HCT116 (cell line): ENCODE measurements around the gene CATSPERD. TPM values are rescaled to one million over a fixed set of nuclear protein-coding genes. Genes with fewer than 3 reads are reported as not detected.

Experiments
- ATAC-seq: fragments of 200-7000 bp; cut with Tn5 transposase; 2 replicates; pipeline ENCODE4 v1.9.1; 2020; ENCODE audit warnings: mild to moderate bottlenecking, moderate library complexity
- BruUV-seq: library from RNA; stranded (reverse); fragments of 400-500 nt; replicated peaks from 2 replicates; lab custom pipeline; 2021; lab: Mats Ljungman, UMichigan
- CTCF ChIA-PET: fragments of 300-600 bp; sonication (Branson Sonifier 250); formaldehyde crosslinking; loops from one replicate; lab custom pipeline; 2021; ENCODE audit warnings: antibody characterized with exemption; lab: Charles Lee
- POLR2A ChIA-PET: fragments of 300-600, 350-600 bp; sonication (Branson Sonifier 250); formaldehyde crosslinking; loops from one replicate; lab custom pipeline; 2021; ENCODE audit warnings: antibody characterized with exemption; lab: Charles Lee
- RAD21 ChIA-PET, 2 experiments: fragments of 300-600 bp; sonication (Branson Sonifier 250); formaldehyde crosslinking; loops; one replicate each; lab custom pipeline; 2023; ENCODE audit warnings: low total read pairs in 2 of 2; ENCODE audit not compliant: uncharacterized antibody in 2 of 2, unreplicated experiment in 2 of 2, low non-redundant PET in 1 of 2; lab: Charles Lee
- DNase-seq: peaks from one replicate; pipeline ENCODE4 v3.0.0-alpha.2; 2010; ENCODE audit warnings: low read depth, low spot score
- H2AFZ ChIP-seq: fragments of 200-600 bp; shearing (Covaris generic), sonication (generic); 2 replicates; pipeline ENCODE4 v1.6.1; 2017; ENCODE audit warnings: low read depth, mixed run types, mixed read lengths, antibody characterized with exemption, low read length; ENCODE audit not compliant: poor library complexity, severe bottlenecking
- H3K27ac ChIP-seq: 2 replicates; pipeline ENCODE4 v1.5.1; 2012; ENCODE audit warnings: low read depth, low read length
- H3K27me3 ChIP-seq: fragments of 200-600 bp; sonication (generic); 2 replicates; pipeline ENCODE4 v1.6.1; 2016; ENCODE audit warnings: mixed run types, low read length, mixed read lengths; ENCODE audit not compliant: insufficient read depth
- H3K36me3 ChIP-seq, 2 experiments: fragments of 200-500 bp in 1 of 2; fragments of 200-600 bp in 1 of 2; sonication (Bioruptor generic) in 1 of 2; sonication (generic) in 1 of 2; 2 replicates each; pipeline versions ENCODE4 v1.5.1 to v1.6.1; 2014 to 2016; ENCODE audit warnings: low read length in 2 of 2, inconsistent platforms in 1 of 2, mixed read lengths in 1 of 2, mixed run types in 1 of 2; ENCODE audit not compliant: insufficient read depth in 2 of 2, control insufficient read depth in 1 of 2
- H3K4me1 ChIP-seq, 2 experiments: fragments of 200-600 bp in 1 of 2; sonication (generic) in 1 of 2; 2 replicates each; pipeline versions ENCODE4 v1.5.1 to v1.6.1; 2012 to 2017; ENCODE audit warnings: low read length in 2 of 2, inconsistent platforms in 1 of 2, mild to moderate bottlenecking in 1 of 2, mixed read lengths in 1 of 2, mixed run types in 1 of 2, moderate library complexity in 1 of 2; ENCODE audit not compliant: insufficient read depth in 2 of 2, control insufficient read depth in 1 of 2
- H3K4me2 ChIP-seq: fragments of 200-600 bp; sonication (generic); 2 replicates; pipeline ENCODE4 v1.6.1; 2017; ENCODE audit warnings: mixed run types, low read length, mixed read lengths
- H3K4me3 ChIP-seq, 2 experiments: fragments of 200-600 bp in 1 of 2; sonication (generic) in 1 of 2; replicated peaks in 1 of 2; 2 replicates each; pipeline ENCODE4 v1.5.1; 2011 to 2016; ENCODE audit warnings: low read length in 2 of 2, control low read depth in 1 of 2, low read depth in 1 of 2, mild to moderate bottlenecking in 1 of 2, mixed read lengths in 1 of 2, mixed run types in 1 of 2
- H3K79me2 ChIP-seq: fragments of 200-600 bp; sonication (generic); 2 replicates; pipeline ENCODE4 v1.6.1; 2017; ENCODE audit warnings: mild to moderate bottlenecking, mixed run types, low read length, moderate library complexity, mixed read lengths; ENCODE audit not compliant: insufficient read depth
- H3K9ac ChIP-seq: fragments of 200-600 bp; sonication (generic); 2 replicates; pipeline ENCODE4 v1.6.1; 2016; ENCODE audit warnings: low read length, mixed read lengths
- H3K9me2 ChIP-seq: fragments of 200-600 bp; sonication (generic), shearing (Covaris generic); 2 replicates; pipeline ENCODE4 v1.6.1; 2017; ENCODE audit warnings: mixed run types, mild to moderate bottlenecking, moderate library complexity; ENCODE audit not compliant: insufficient read depth
- H3K9me3 ChIP-seq, 2 experiments: fragments of 200-500 bp in 1 of 2; fragments of 200-600 bp in 1 of 2; sonication (Bioruptor generic) in 1 of 2; sonication (generic) in 1 of 2; 2 replicates each; pipeline ENCODE4 v1.6.1; 2014 to 2017; ENCODE audit warnings: low read length in 2 of 2, mixed read lengths in 2 of 2, inconsistent platforms in 1 of 2, low read depth in 1 of 2, mild to moderate bottlenecking in 1 of 2, mixed run types in 1 of 2, moderate library complexity in 1 of 2; ENCODE audit not compliant: control insufficient read depth in 1 of 2, insufficient read depth in 1 of 2
- H4K20me1 ChIP-seq: fragments of 200-600 bp; sonication (generic), shearing (Covaris generic); 2 replicates; pipeline ENCODE4 v1.6.1; 2017; ENCODE audit warnings: mixed run types, mild to moderate bottlenecking, moderate library complexity; ENCODE audit not compliant: insufficient read depth
- ELF1 ChIP-seq: IDR thresholded peaks from 2 replicates; pipeline ENCODE4 v1.6.1; 2012; ENCODE audit warnings: low read depth, borderline replicate concordance
- EZH2phosphoT487 ChIP-seq: fragments of 200-600 bp; IDR thresholded peaks from 2 replicates; pipeline ENCODE4 v1.6.1; 2018; ENCODE audit warnings: antibody characterized with exemption, borderline replicate concordance
- POLR2A ChIP-seq: IDR thresholded peaks from 2 replicates; pipeline ENCODE4 v1.7.0; 2011; ENCODE audit warnings: borderline replicate concordance; ENCODE audit not compliant: insufficient read depth, insufficient read length; ENCODE audit errors: extremely low read depth
- POLR2AphosphoS5 ChIP-seq: IDR thresholded peaks from 2 replicates; pipeline ENCODE4 v1.6.1; 2011; ENCODE audit warnings: mild to moderate bottlenecking, low read depth, low read length, moderate library complexity
- RAD21 ChIP-seq: IDR thresholded peaks from 2 replicates; pipeline ENCODE4 v1.6.1; 2012; ENCODE audit warnings: low read depth, mild to moderate bottlenecking
- SIN3A ChIP-seq: IDR thresholded peaks from 2 replicates; pipeline ENCODE4 v1.6.1; 2012; ENCODE audit warnings: low read depth
- SP1 ChIP-seq: IDR thresholded peaks from 2 replicates; pipeline ENCODE4 v1.6.1; 2012; ENCODE audit warnings: low read depth
- ZFX ChIP-seq: fragments of 450-650 bp; IDR thresholded peaks from 2 replicates; pipeline ENCODE4 v1.6.1; 2017
- intact Hi-C: fragments of 100-400 bp; cut with micrococcal nuclease; formaldehyde crosslinking; loops from 2 replicates; pipeline ENCODE4 v1.10.0; 2022
- total RNA-seq: library from RNA; stranded (reverse); gene quantifications from one replicate; pipeline ENCODE4 v1.2.1, GENCODE V29; 2021; ENCODE audit not compliant: unreplicated experiment
- TF ChIP-seq, protein P1 (sequence below): IDR thresholded peaks from 2 replicates; pipeline ENCODE4 v1.6.1; 2012; ENCODE audit warnings: low read depth

Gene CATSPERD
- total RNA-seq, 1 experiment from 2014 or later = not detected

DNA sequence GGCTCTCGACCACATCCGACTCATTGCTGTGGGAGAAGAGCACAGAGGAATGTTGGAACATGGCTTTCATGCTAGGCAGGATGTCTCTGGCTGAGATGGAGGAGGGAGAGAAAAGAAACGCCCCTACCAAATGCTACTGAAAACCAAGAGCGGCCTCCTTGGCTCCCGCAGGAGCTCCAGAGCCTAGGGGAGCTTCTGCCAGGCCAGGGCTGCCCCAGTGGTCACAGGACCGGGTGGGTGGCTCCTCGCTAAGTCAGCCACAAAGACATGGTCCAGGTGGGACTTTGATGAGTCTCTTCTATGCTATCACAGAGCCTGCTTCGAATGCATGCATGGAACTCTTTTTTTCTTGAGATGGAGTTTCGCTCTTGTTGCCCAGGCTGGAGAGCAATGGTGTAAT lies 7.2 kb upstream of the CATSPERD start:
- BruUV-seq = no TSS peak
- Histone ChIP-seq H3K79me2 (peaks cover 71% of the 10 kb centered on the region), H3K9me2 (no peaks in the 10 kb centered on the region), H3K4me3 (no peak overlapping the region), H3K27ac (no peak overlapping the region), H3K4me1 (peaks cover 4 to 11% of the 10 kb centered on the region in 2 experiments), H3K9ac (no peak overlapping the region), H4K20me1 (peaks cover 5% of the 10 kb centered on the region; the same call in 1 of the 2 replicates), H3K9me3 (no peaks in the 10 kb centered on the region), H2AFZ (no peak overlapping the region), H3K4me2 (no peak overlapping the region), H3K27me3 (no peaks in the 10 kb centered on the region)
- intact Hi-C loops = no loop called here
- CTCF ChIA-PET = no interaction called here
- RAD21 ChIA-PET = no interaction called here
- no peak for ATAC-seq
- TF ChIP-seq SIN3A (no peak), POLR2A (no peak), RAD21 (no peak), POLR2AphosphoS5 (no peak), SP1 (no peak), ELF1 (no peak), EZH2phosphoT487 (no peak), ZFX (no peak)
- TF ChIP-seq, protein P1, sequence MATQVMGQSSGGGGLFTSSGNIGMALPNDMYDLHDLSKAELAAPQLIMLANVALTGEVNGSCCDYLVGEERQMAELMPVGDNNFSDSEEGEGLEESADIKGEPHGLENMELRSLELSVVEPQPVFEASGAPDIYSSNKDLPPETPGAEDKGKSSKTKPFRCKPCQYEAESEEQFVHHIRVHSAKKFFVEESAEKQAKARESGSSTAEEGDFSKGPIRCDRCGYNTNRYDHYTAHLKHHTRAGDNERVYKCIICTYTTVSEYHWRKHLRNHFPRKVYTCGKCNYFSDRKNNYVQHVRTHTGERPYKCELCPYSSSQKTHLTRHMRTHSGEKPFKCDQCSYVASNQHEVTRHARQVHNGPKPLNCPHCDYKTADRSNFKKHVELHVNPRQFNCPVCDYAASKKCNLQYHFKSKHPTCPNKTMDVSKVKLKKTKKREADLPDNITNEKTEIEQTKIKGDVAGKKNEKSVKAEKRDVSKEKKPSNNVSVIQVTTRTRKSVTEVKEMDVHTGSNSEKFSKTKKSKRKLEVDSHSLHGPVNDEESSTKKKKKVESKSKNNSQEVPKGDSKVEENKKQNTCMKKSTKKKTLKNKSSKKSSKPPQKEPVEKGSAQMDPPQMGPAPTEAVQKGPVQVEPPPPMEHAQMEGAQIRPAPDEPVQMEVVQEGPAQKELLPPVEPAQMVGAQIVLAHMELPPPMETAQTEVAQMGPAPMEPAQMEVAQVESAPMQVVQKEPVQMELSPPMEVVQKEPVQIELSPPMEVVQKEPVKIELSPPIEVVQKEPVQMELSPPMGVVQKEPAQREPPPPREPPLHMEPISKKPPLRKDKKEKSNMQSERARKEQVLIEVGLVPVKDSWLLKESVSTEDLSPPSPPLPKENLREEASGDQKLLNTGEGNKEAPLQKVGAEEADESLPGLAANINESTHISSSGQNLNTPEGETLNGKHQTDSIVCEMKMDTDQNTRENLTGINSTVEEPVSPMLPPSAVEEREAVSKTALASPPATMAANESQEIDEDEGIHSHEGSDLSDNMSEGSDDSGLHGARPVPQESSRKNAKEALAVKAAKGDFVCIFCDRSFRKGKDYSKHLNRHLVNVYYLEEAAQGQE = no peak
- TF ChIP-seq, all 23 proteins: peak for 0
- POLR2A ChIA-PET = interaction anchor here (1.2 kb wide), 1 partner anchor 22 kb away, joined by 3 read pairs; no protein-coding TSS in a partner anchor
- no peak for DNase-seq
- peaks cover 32 to 43% of the 10 kb centered on the region in 2 experiments; a peak in 3 of 4 replicates for H3K36me3 ChIP-seq
